Upper lobe of right lung (tissue), 1 donor: ENCODE data around the gene NOM1. TPM values are rescaled to one million over a fixed set of nuclear protein-coding genes. Genes with fewer than 3 reads are reported as not detected.
"Not testable (repeated sequence)": the region's sequence is repeated elsewhere in the genome, so short reads cannot be mapped to it uniquely, and the experiment has no call there.

Experiments used
- ATAC-seq: fragments of 200-7000 bp; cut with Tn5 transposase; one replicate; pipeline ENCODE4 v1.9.1; 2020; ENCODE audit warnings: mild to moderate bottlenecking, moderate library complexity
- DNase-seq: peaks from one replicate; pipeline ENCODE4 v3.0.0-alpha.2; 2020
- H3K27ac ChIP-seq: fragments of 200-600 bp; one replicate; pipeline ENCODE4 v1.8.0; 2022
- H3K27me3 ChIP-seq: fragments of 200-600 bp; one replicate; pipeline ENCODE4 v1.8.0; 2022; ENCODE audit warnings: mild to moderate bottlenecking
- H3K36me3 ChIP-seq: fragments of 200-600 bp; one replicate; pipeline ENCODE4 v1.8.0; 2022
- H3K4me1 ChIP-seq: fragments of 200-600 bp; one replicate; pipeline ENCODE4 v1.8.0; 2022
- H3K4me3 ChIP-seq: fragments of 200-600 bp; one replicate; pipeline ENCODE4 v1.8.0; 2022; ENCODE audit warnings: mild to moderate bottlenecking
- H3K9me3 ChIP-seq: fragments of 200-600 bp; one replicate; pipeline ENCODE4 v1.8.0; 2022
- CTCF ChIP-seq: fragments of 200-600 bp; IDR thresholded peaks from one replicate; pipeline ENCODE4 v1.8.0; 2022; ENCODE audit warnings: antibody characterized with exemption
- intact Hi-C: fragments of 100-400 bp; cut with DNase I; formaldehyde crosslinking; loops from one replicate; pipeline ENCODE4 v1.11.0; 2022
- total RNA-seq: library from RNA; stranded (reverse); fragmentation: NEBNext Ultra II Directional; extraction: Animal tissue kit (Norgen Biotek cat#: 25700); gene quantifications from one replicate; pipeline ENCODE4 v1.2.1, GENCODE V29; 2021
- donor health status: DM: no; HTN: yes; CAD: no; lungs with severe emphysema.

NOM1 gene
- total RNA-seq, 1 donor from 2014 or later: 20.6 TPM

DNA sequence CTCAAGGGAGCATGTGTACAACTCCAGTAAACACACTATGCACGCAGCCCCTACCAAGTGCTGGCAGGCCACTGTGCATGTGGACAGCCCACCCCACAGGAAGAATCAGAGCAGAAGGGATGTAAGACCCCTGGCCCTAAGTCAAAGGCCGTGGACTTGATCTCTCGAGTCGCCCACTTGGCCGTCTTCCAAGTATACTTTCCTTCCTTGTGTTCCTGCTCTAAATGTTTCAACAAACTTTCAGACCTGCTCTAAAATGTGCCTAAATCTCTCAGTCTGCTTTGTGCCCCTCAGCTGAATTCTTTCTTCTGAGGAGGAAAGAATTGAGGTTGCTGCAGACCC lies 21.1 kb upstream of the NOM1 start:
- Histone ChIP-seq H3K9me3 (no peaks in the 10 kb centered on the region), H3K36me3 (no peaks in the 10 kb centered on the region), H3K27me3 (no peaks in the 10 kb centered on the region), H3K4me3 (no peak overlapping the region), H3K27ac (no peak overlapping the region), H3K4me1 (no peaks in the 10 kb centered on the region)
- TF ChIP-seq CTCF: no peak
- intact Hi-C loops: no loop called here
- no peak for ATAC-seq
- no peak for DNase-seq

DNA sequence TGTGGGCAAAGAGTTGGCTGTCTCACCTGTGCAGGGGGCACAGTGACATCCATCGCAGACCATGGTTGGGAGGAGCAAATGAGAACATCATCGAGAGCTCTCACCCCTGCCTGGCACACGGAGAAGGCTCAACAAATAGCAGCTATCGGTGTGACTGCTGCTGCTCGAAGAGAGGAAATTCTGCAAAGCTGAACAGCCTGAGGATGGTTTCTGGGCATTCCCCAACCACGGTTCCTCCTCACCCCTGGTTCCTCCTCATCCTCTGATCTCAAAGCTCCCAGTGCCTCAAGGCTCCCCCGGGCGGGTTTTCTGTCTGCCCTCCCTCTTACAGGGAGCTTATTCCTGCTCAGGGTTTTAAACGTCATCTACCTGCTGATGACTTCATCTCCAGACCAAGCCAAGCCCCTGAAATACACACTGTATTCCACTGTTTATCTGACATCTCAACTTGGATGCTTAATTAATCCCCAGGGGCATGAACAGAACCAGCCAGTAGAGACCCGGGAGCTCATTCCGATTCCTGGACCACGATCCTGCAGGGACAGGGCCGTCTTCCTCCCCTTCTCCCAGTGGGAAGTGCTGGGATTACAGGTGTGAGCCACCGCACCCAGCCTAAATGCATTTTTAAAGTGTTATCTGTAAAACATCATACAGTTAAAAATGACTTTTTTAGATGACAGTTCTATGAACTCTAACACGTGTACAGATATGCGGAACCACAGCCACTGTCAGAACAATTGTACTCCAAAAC lies 19.5 kb upstream of the NOM1 start:
- Histone ChIP-seq H3K4me3 (no peak overlapping the region), H3K36me3 (no peaks in the 10 kb centered on the region), H3K27ac (no peak overlapping the region), H3K27me3 (no peaks in the 10 kb centered on the region), H3K4me1 (no peaks in the 10 kb centered on the region), H3K9me3 (no peaks in the 10 kb centered on the region)
- ATAC-seq: no peak
- no peak for DNase-seq
- no peak for TF ChIP-seq CTCF
- intact Hi-C loops: no loop called here

GRCh38 chr7:156932006-156932405 lies 17.5 kb upstream of the NOM1 start:
- no peaks in the 10 kb centered on the region for H3K27me3 ChIP-seq
- no peak for ATAC-seq
- no peak overlapping the region for H3K27ac ChIP-seq
- TF ChIP-seq CTCF: no peak
- intact Hi-C loops: no loop called here
- no peaks in the 10 kb centered on the region for H3K9me3 ChIP-seq
- no peak overlapping the region for H3K4me3 ChIP-seq
- H3K4me1 ChIP-seq: no peaks in the 10 kb centered on the region
- no peaks in the 10 kb centered on the region for H3K36me3 ChIP-seq
- DNase-seq: no peak

GRCh38 chr7:156935250-156935649 lies 14.3 kb upstream of the NOM1 start:
- intact Hi-C loops: no loop called here
- Histone ChIP-seq H3K27me3 (no peaks in the 10 kb centered on the region), H3K36me3 (no peaks in the 10 kb centered on the region), H3K4me3 (no peak overlapping the region), H3K4me1 (no peaks in the 10 kb centered on the region), H3K27ac (no peak overlapping the region), H3K9me3 (no peaks in the 10 kb centered on the region)
- no peak for ATAC-seq
- no peak for DNase-seq
- no peak for TF ChIP-seq CTCF

DNA sequence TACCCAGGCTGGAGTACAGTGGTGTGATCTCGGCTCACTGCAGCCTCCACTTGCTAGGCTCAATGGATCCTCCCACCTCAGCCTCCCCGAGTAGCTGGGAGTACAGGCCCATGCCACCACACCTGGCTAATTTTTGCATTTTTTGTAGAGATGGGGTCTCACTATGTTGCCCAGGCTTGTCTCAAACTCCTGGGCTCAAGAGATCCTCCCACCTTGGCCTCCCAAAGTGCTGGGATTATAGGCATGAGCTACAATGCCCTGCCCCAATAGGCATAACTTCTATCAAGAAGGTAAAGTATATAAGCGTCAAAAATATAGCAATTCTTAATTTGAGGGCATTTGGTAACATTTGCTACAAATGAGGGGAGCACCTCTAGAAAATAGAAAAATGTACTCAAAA lies 12.7 kb upstream of the NOM1 start:
- DNase-seq, intact Hi-C loops, H3K4me3 ChIP-seq, ATAC-seq, H3K27ac ChIP-seq, H3K9me3 ChIP-seq, H3K36me3 ChIP-seq, H3K27me3 ChIP-seq, H3K4me1 ChIP-seq: not testable (repeated sequence)

DNA sequence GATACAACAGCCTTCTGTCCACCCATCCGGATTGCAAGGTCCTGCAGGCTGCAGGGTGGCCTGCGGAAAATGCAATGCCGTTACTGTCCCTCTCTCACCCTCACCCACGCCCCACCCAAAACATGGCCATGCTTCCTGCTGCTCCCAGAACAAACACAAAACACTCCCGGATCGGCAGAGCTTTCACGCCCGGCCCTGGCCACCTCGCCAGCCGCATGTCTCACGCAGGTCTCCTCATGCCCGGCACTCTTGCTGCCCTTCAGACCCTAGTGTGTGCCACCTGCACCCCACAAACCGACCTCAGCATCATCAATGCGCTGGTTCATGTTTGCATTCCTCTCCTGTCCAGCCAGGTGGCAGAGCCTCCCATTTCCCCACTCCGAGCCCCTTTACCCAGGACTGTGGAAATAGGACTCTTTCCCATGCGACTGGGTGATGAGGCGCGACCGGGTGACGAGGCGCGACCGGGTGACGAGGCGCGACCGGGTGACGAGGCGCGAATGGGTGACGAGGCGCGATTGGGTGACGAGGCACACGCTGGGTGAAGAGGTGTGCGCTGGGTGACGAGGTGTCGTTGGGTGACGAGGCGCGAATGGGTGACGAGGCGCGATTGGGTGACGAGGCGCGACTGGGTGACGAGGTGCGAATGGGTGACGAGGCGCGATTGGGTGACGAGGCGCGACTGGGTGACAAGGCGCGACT lies 8.9 kb upstream of the NOM1 start:
- intact Hi-C loops: no loop called here
- H3K36me3 ChIP-seq: no peaks in the 10 kb centered on the region
- H3K4me3 ChIP-seq: no peak overlapping the region
- DNase-seq (no peak), ATAC-seq (no peak)
- no peak overlapping the region for H3K27ac ChIP-seq
- no peaks in the 10 kb centered on the region for H3K4me1 ChIP-seq
- no peak for TF ChIP-seq CTCF
- H3K27me3 ChIP-seq: peaks cover 18% of the 10 kb centered on the region
- no peaks in the 10 kb centered on the region for H3K9me3 ChIP-seq
